BJ (cell line): Measurements from ENCODE around the gene PKHD1. TPM values are rescaled to one million over a fixed set of nuclear protein-coding genes. Genes with fewer than 3 reads are reported as not detected.
A peak's percentile ranks its signal among the peaks of the same experiment; 100 is the strongest.

Experiments used
- CTCF ChIA-PET: fragments of 350-600 bp; formaldehyde crosslinking; extraction: SDS; loops from one replicate; lab custom pipeline; 2021; ENCODE audit warnings: antibody characterized with exemption, inconsistent platforms; lab: Yijun Ruan, JAX
- POLR2A ChIA-PET: fragments of 300-600 bp; sonication (Branson Sonifier 250); formaldehyde crosslinking; extraction: SDS; loops from one replicate; lab custom pipeline; 2021; ENCODE audit warnings: antibody characterized with exemption; lab: Charles Lee
- DNase-seq: peaks from one replicate; pipeline ENCODE4 v3.0.0-alpha.2; 2011; ENCODE audit warnings: low read depth
- H3K27me3 ChIP-seq: 2 replicates; pipeline ENCODE4 v1.6.0; 2011; ENCODE audit warnings: low read length; ENCODE audit not compliant: control insufficient read depth, insufficient read depth
- H3K36me3 ChIP-seq: 2 replicates; pipeline ENCODE4 v1.5.1; 2011; ENCODE audit warnings: low read length; ENCODE audit not compliant: control insufficient read depth, insufficient read depth
- H3K4me3 ChIP-seq: 2 replicates; pipeline ENCODE4 v1.5.1; 2011; ENCODE audit warnings: low read depth, mild to moderate bottlenecking, control low read depth, low read length
- CTCF ChIP-seq: IDR thresholded peaks from 2 replicates; pipeline ENCODE4 v1.5.1; 2011; ENCODE audit warnings: low read depth, mild to moderate bottlenecking, control low read depth, inconsistent platforms, low read length, moderate library complexity; ENCODE audit not compliant: insufficient read depth
- polyA minus RNA-seq: library from RNA; depleted of rRNA, polyadenylated mRNA; stranded (reverse); fragments of >200 nt; gene quantifications from 2 replicates; pipeline ENCODE4 v1.2.3, GENCODE V29; 2011; rRNA and poly(A)+ RNA removed
- polyA plus RNA-seq: library from polyadenylated mRNA; depleted of rRNA; stranded (reverse); fragments of >200 nt; gene quantifications from 2 replicates; pipeline ENCODE4 v1.2.3, GENCODE V29; 2011; rRNA removed

Gene PKHD1, protein sequence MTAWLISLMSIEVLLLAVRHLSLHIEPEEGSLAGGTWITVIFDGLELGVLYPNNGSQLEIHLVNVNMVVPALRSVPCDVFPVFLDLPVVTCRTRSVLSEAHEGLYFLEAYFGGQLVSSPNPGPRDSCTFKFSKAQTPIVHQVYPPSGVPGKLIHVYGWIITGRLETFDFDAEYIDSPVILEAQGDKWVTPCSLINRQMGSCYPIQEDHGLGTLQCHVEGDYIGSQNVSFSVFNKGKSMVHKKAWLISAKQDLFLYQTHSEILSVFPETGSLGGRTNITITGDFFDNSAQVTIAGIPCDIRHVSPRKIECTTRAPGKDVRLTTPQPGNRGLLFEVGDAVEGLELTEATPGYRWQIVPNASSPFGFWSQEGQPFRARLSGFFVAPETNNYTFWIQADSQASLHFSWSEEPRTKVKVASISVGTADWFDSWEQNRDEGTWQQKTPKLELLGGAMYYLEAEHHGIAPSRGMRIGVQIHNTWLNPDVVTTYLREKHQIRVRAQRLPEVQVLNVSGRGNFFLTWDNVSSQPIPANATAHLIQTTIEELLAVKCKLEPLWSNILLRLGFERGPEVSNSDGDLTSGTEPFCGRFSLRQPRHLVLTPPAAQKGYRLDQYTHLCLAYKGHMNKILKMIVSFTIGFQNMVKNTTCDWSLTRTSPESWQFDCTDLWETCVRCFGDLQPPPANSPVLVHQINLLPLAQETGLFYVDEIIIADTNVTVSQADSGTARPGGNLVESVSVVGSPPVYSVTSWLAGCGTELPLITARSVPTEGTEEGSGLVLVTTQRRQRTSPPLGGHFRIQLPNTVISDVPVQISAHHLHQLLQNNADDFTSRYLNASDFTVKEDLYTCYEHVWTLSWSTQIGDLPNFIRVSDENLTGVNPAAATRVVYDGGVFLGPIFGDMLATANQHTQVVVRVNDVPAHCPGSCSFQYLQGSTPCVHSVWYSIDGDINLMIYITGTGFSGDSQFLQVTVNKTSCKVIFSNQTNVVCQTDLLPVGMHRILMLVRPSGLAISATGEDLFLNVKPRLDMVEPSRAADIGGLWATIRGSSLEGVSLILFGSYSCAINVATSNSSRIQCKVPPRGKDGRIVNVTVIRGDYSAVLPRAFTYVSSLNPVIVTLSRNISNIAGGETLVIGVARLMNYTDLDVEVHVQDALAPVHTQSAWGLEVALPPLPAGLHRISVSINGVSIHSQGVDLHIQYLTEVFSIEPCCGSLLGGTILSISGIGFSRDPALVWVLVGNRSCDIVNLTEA (N-terminal part only)
- polyA plus RNA-seq = not detected in 2 replicates
- not detected in 2 replicates for polyA minus RNA-seq

- POLR2A ChIA-PET = no interaction called here
- no peak for DNase-seq
- CTCF ChIA-PET = no interaction called here
- Histone ChIP-seq H3K4me3 (no peak within 1 kb of the TSS), H3K27me3 (no peaks in the 10 kb centered on the region), H3K36me3 (no peaks in the 10 kb centered on the region)
- TF ChIP-seq CTCF = peak; percentile 38
Measured at GRCh38 chr6:52087498-52087999, at the start of gene PKHD1. TSS of gene PKHD1 (minus strand) at chr6:52087613. CDS start at chr6:52084933, 2,680 bp downstream.

- ChIA-PET POLR2A (no interaction called here), CTCF (no interaction called here)
- TF ChIP-seq CTCF = no peak
- no peak for DNase-seq
- H3K27me3 ChIP-seq = peaks cover 1% of the 10 kb centered on the region; the same call in 1 of the 2 replicates
- H3K4me3 ChIP-seq = no peak overlapping the region
- H3K36me3 ChIP-seq = no peaks in the 10 kb centered on the region
Measured at GRCh38 chr6:52136934-52137467, 49.6 kb upstream of the PKHD1 start.

DNA sequence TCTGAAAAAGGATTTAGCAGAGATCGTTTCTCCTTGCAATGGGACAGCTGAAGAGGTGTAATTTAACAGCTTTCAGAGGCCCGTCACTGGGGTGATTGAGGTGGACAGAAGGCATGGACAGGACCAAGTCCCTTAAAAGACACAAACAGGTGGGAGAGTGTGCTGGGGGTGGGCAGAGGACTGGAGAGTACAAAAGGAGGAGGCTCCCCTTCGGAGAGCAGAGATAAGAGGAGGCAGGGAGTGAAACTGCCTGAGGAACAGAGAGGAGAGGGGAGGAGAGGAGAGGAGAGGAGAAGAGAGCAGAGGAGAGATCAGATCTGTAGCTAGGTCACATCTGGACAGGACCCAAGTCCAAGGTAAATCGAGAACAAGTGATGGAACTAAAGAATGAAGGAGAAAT is 48.6 kb upstream of the PKHD1 start:
- no peak for DNase-seq
- TF ChIP-seq CTCF = no peak
- Histone ChIP-seq H3K27me3 (peaks cover 1% of the 10 kb centered on the region; the same call in 1 of the 2 replicates), H3K4me3 (no peak overlapping the region), H3K36me3 (no peaks in the 10 kb centered on the region)
- ChIA-PET CTCF (no interaction called here), POLR2A (no interaction called here)

GRCh38 chr6:52135217-52135616 is 47.8 kb upstream of the PKHD1 start:
- CTCF ChIA-PET = interaction anchor here (0.7 kb wide), 1 partner anchor 66 kb away, joined by 3 read pairs; no protein-coding TSS in a partner anchor
- DNase-seq = no peak
- no peak for TF ChIP-seq CTCF
- POLR2A ChIA-PET = no interaction called here
- Histone ChIP-seq H3K4me3 (no peak overlapping the region), H3K36me3 (no peaks in the 10 kb centered on the region), H3K27me3 (peaks cover 1% of the 10 kb centered on the region; the same call in 1 of the 2 replicates)
